H1 (cell line): ENCODE measurements around the gene FABP7. TPM values are rescaled to one million over a fixed set of nuclear protein-coding genes. Genes with fewer than 3 reads are reported as not detected.

Experiments used
- CTCF ChIA-PET: fragments of 300-600 bp; sonication (Branson Sonifier 250); formaldehyde crosslinking; loops from one replicate; lab custom pipeline; 2021; ENCODE audit not compliant: partially characterized antibody; lab: Charles Lee
- POLR2A ChIA-PET: fragments of 300-600 bp; sonication (Branson Sonifier 250); formaldehyde crosslinking; loops from one replicate; lab custom pipeline; 2021; ENCODE audit warnings: inconsistent platforms; ENCODE audit not compliant: partially characterized antibody; lab: Charles Lee
- DNase-seq, 2 experiments: peaks; one replicate each; pipeline versions ENCODE4 v3.0.0 to v3.0.0-alpha.2; 2010 to 2022; ENCODE audit warnings: low spot score in 2 of 2, low read depth in 1 of 2, mixed read lengths in 1 of 2
- FAIRE-seq: peaks from 2 replicates; lab custom pipeline; 2011; peaks lifted over from hg19 to GRCh38; lab: Jason Lieb, UNC
- H2AFZ ChIP-seq: 2 replicates; pipeline ENCODE4 v1.8.1; 2012; ENCODE audit warnings: low read length, inconsistent platforms
- H2AK5ac ChIP-seq: 2 replicates; pipeline ENCODE4 v1.6.1; 2013; ENCODE audit warnings: low read depth, low read length
- H2BK120ac ChIP-seq: replicated peaks from 2 replicates; pipeline ENCODE3; 2013; ENCODE audit warnings: low read depth, low read length, inconsistent platforms
- H2BK12ac ChIP-seq: 2 replicates; pipeline ENCODE4 v1.6.1; 2013; ENCODE audit warnings: low read depth, low read length
- H2BK15ac ChIP-seq: 2 replicates; pipeline ENCODE4 v1.6.1; 2013; ENCODE audit warnings: low read length
- H2BK20ac ChIP-seq: 2 replicates; pipeline ENCODE4 v1.6.1; 2013; ENCODE audit warnings: low read length
- H2BK5ac ChIP-seq: 2 replicates; pipeline ENCODE4 v1.6.1; 2013; ENCODE audit warnings: low read depth, low read length
- H3K14ac ChIP-seq: 2 replicates; pipeline ENCODE4 v1.6.1; 2013; ENCODE audit warnings: inconsistent platforms; ENCODE audit not compliant: insufficient read length
- H3K18ac ChIP-seq: 2 replicates; pipeline ENCODE4 v1.6.1; 2013; ENCODE audit warnings: low read length; ENCODE audit errors: extremely low read depth
- H3K23ac ChIP-seq: 2 replicates; pipeline ENCODE4 v1.6.1; 2013; ENCODE audit warnings: inconsistent platforms; ENCODE audit not compliant: insufficient read length
- H3K23me2 ChIP-seq: 2 replicates; pipeline ENCODE4 v1.6.1; 2013; ENCODE audit warnings: low read depth, low read length
- H3K27ac ChIP-seq: 2 replicates; pipeline ENCODE4 v1.6.1; 2011; ENCODE audit warnings: low read depth, low read length, inconsistent platforms
- H3K27me3 ChIP-seq, 4 experiments: replicated peaks in 1 of 4; 1 replicate in 1 of 4; 2 replicates in 3 of 4; pipeline versions ENCODE4 v1.6.1 to v1.8.1; 2011 to 2013; ENCODE audit warnings: low read length in 3 of 4, mild to moderate bottlenecking in 3 of 4, inconsistent platforms in 2 of 4, mixed read lengths in 2 of 4, moderate library complexity in 1 of 4; ENCODE audit not compliant: control insufficient read depth in 3 of 4, insufficient read depth in 3 of 4; ENCODE audit errors: extremely low read depth in 1 of 4
- H3K36me3 ChIP-seq, 4 experiments: 2 replicates each; pipeline versions ENCODE4 v1.6.1 to v1.8.1; 2011 to 2013; ENCODE audit warnings: mild to moderate bottlenecking in 4 of 4, low read length in 3 of 4, moderate library complexity in 2 of 4, control low read depth in 1 of 4, inconsistent platforms in 1 of 4; ENCODE audit not compliant: insufficient read depth in 4 of 4, control insufficient read depth in 2 of 4
- H3K4ac ChIP-seq: replicated peaks from 2 replicates; pipeline ENCODE3; 2013; ENCODE audit warnings: low read length, low read depth, mixed read lengths, inconsistent platforms; ENCODE audit not compliant: insufficient read length
- H3K4me1 ChIP-seq, 4 experiments: replicated peaks in 1 of 4; 1 replicate in 1 of 4; 2 replicates in 3 of 4; pipeline versions ENCODE4 v1.6.1 to v1.8.1; 2011 to 2013; ENCODE audit warnings: low read length in 3 of 4, inconsistent platforms in 2 of 4, mixed read lengths in 1 of 4; ENCODE audit not compliant: insufficient read depth in 4 of 4, control insufficient read depth in 3 of 4
- H3K4me2 ChIP-seq, 2 experiments: 2 replicates each; pipeline versions ENCODE4 v1.6.1 to v1.8.1; 2011 to 2013; ENCODE audit warnings: low read depth in 2 of 2, low read length in 2 of 2, control low read depth in 1 of 2, inconsistent platforms in 1 of 2, mild to moderate bottlenecking in 1 of 2; ENCODE audit not compliant: insufficient read depth in 1 of 2
- H3K4me3 ChIP-seq, 4 experiments: fragments of 200-600, 300-600 bp in 1 of 4; sonication (generic), shearing (Covaris generic), sonication (Bioruptor Twin) in 1 of 4; 2 replicates each; pipeline versions ENCODE4 v1.5.1 to v1.8.1; 2011 to 2016; ENCODE audit warnings: low read length in 4 of 4, low read depth in 3 of 4, control low read depth in 2 of 4, inconsistent platforms in 2 of 4, mild to moderate bottlenecking in 2 of 4, mixed read lengths in 1 of 4, moderate library complexity in 1 of 4; ENCODE audit not compliant: insufficient read depth in 2 of 4; ENCODE audit errors: extremely low read depth in 1 of 4
- H3K56ac ChIP-seq: replicated peaks from 2 replicates; pipeline ENCODE3; 2013; ENCODE audit warnings: low read depth, mild to moderate bottlenecking, mixed read lengths, low read length, inconsistent platforms; ENCODE audit not compliant: insufficient read length
- H3K79me1 ChIP-seq: 2 replicates; pipeline ENCODE4 v1.6.1; 2013; ENCODE audit warnings: low read depth, low read length, control low read depth
- H3K79me2 ChIP-seq, 2 experiments: 2 replicates each; pipeline versions ENCODE4 v1.6.1 to v1.8.1; 2012 to 2013; ENCODE audit warnings: low read length in 2 of 2, mild to moderate bottlenecking in 2 of 2, inconsistent platforms in 1 of 2; ENCODE audit not compliant: insufficient read depth in 2 of 2, control insufficient read depth in 1 of 2
- H3K9ac ChIP-seq, 4 experiments: replicated peaks in 1 of 4; 1 replicate in 1 of 4; 2 replicates in 3 of 4; pipeline versions ENCODE4 v1.6.1 to v1.8.1; 2011 to 2013; ENCODE audit warnings: low read depth in 3 of 4, low read length in 3 of 4, control low read depth in 2 of 4, mild to moderate bottlenecking in 2 of 4, moderate library complexity in 2 of 4, inconsistent platforms in 1 of 4; ENCODE audit errors: extremely low read depth in 1 of 4
- H3K9me3 ChIP-seq, 2 experiments: 2 replicates each; pipeline versions ENCODE4 v1.6.1 to v1.8.1; 2012 to 2013; ENCODE audit warnings: mild to moderate bottlenecking in 2 of 2, moderate library complexity in 2 of 2, control low read depth in 1 of 2, inconsistent platforms in 1 of 2, low read depth in 1 of 2, low read length in 1 of 2, mixed read lengths in 1 of 2; ENCODE audit not compliant: insufficient read depth in 2 of 2
- H4K20me1 ChIP-seq, 2 experiments: replicated peaks in 1 of 2; 2 replicates each; pipeline versions ENCODE3 to v1.8.1; 2011 to 2013; ENCODE audit warnings: inconsistent platforms in 2 of 2, low read length in 2 of 2, mild to moderate bottlenecking in 1 of 2; ENCODE audit not compliant: insufficient read depth in 2 of 2, control insufficient read depth in 1 of 2
- H4K5ac ChIP-seq: 2 replicates; pipeline ENCODE4 v1.6.1; 2013; ENCODE audit warnings: low read length, low read depth, mixed read lengths, inconsistent platforms; ENCODE audit not compliant: insufficient read length
- H4K8ac ChIP-seq: 2 replicates; pipeline ENCODE4 v1.8.0; 2013; ENCODE audit warnings: mild to moderate bottlenecking, moderate library complexity, low read length, inconsistent platforms; ENCODE audit not compliant: insufficient read depth; ENCODE audit errors: extremely low read depth
- H4K91ac ChIP-seq: replicated peaks from 2 replicates; pipeline ENCODE3; 2013; ENCODE audit warnings: low read length, mixed read lengths, inconsistent platforms; ENCODE audit not compliant: insufficient read length
- ATF2 ChIP-seq: IDR thresholded peaks from 2 replicates; pipeline ENCODE4 v1.6.1; 2012; ENCODE audit warnings: low read length, inconsistent platforms
- BACH1 ChIP-seq: IDR thresholded peaks from 2 replicates; pipeline ENCODE4 v1.6.1; 2012; ENCODE audit warnings: low read length, improper control_type of control experiment
- JUND ChIP-seq: IDR thresholded peaks from 2 replicates; pipeline ENCODE4 v1.6.1; 2011; ENCODE audit warnings: mild to moderate bottlenecking, improper control_type of control experiment, low read length
- NRF1 ChIP-seq: IDR thresholded peaks from 2 replicates; pipeline ENCODE4 v1.6.1; 2011; ENCODE audit warnings: mild to moderate bottlenecking, low read depth, low read length, improper control_type of control experiment
- PHF8 ChIP-seq: fragments of 200-600 bp; sonication (generic); conservative IDR thresholded peaks from 2 replicates; pipeline ENCODE4 v1.7.1; 2012; ENCODE audit warnings: low read depth, mild to moderate bottlenecking, inconsistent platforms, low read length, moderate library complexity
- POLR2A ChIP-seq, 2 experiments: IDR thresholded peaks; 1 replicate in 1 of 2; 2 replicates in 1 of 2; pipeline ENCODE4 v1.6.1; 2011; ENCODE audit warnings: low read depth in 2 of 2, low read length in 2 of 2, mild to moderate bottlenecking in 2 of 2; ENCODE audit errors: control extremely low read depth in 1 of 2
- RBBP5 ChIP-seq: IDR thresholded peaks from 2 replicates; pipeline ENCODE4 v1.7.1; 2012; ENCODE audit warnings: low read depth, mild to moderate bottlenecking, inconsistent platforms, low read length, moderate library complexity, borderline replicate concordance
- RFX5 ChIP-seq: IDR thresholded peaks from 2 replicates; pipeline ENCODE4 v1.6.1; 2011; ENCODE audit warnings: low read depth, low read length, improper control_type of control experiment, borderline replicate concordance
- SAP30 ChIP-seq: fragments of 300-600 bp; sonication (generic); IDR thresholded peaks from 2 replicates; pipeline ENCODE4 v1.7.1; 2012; ENCODE audit warnings: low read length, moderate library complexity, mild to moderate bottlenecking, inconsistent platforms; ENCODE audit not compliant: insufficient read depth, insufficient replicate concordance
- SP1 ChIP-seq: IDR thresholded peaks from 2 replicates; pipeline ENCODE4 v1.6.1; 2011; ENCODE audit warnings: low read depth, low read length
- TAF7 ChIP-seq: optimal IDR thresholded peaks from 2 replicates; pipeline ENCODE3; 2011; ENCODE audit warnings: low read depth, mild to moderate bottlenecking, inconsistent platforms, low read length, moderate library complexity, borderline replicate concordance
- USF2 ChIP-seq: IDR thresholded peaks from 2 replicates; pipeline ENCODE4 v1.6.1; 2011; ENCODE audit warnings: low read length, improper control_type of control experiment
- WGBS, 2 experiments: shearing (Covaris generic) in 1 of 2; methylation state at CpG; one replicate each; pipeline versions ENCODE4 v1.1.6 to v1.1.7; 2013 to 2015; ENCODE audit warnings: low lambda C conversion rate in 2 of 2, mixed read lengths in 2 of 2, inconsistent platforms in 1 of 2, low coverage in 1 of 2, missing lambda C conversion rate in 1 of 2; ENCODE audit not compliant: insufficient replicate concordance in 2 of 2, insufficient coverage in 1 of 2, insufficient read length in 1 of 2; ENCODE audit errors: extremely low coverage in 1 of 2, missing lambda C conversion rate in 1 of 2; 5-methylcytosine and 5-hydroxymethylcytosine counted together
- polyA plus RNA-seq, 7 experiments: library from polyadenylated mRNA; depleted of rRNA in 3 of 7; stranded (reverse) in 5 of 7; unstranded in 2 of 7; fragments of >200 nt in 5 of 7; fragments of 200-250 nt in 2 of 7; gene quantifications; 1 replicate in 5 of 7; 2 replicates in 1 of 7; 4 replicates in 1 of 7; pipeline versions ENCODE4 v1.2.1 to v1.2.3, GENCODE V29; 2011 to 2013; ENCODE audit warnings: missing spikeins in 2 of 7, mixed read lengths in 2 of 7
- total RNA-seq: library from RNA; stranded (reverse); fragmentation: NEBNext Ultra II Directional; extraction: Animal tissue kit (Norgen Biotek cat#: 25700); gene quantifications from 2 replicates; pipeline ENCODE4 v1.2.1, GENCODE V29; 2021

The FABP7 gene
- total and polyA plus RNA-seq, 2 of the 8 experiments (the other 6 are each of a cell fraction or from before 2014, with no cell fraction given) = 10.6 to 13.1 TPM

- no peak for FAIRE-seq
- 91% methylated on average over 3 of the region's 3 CpGs; no CpG with 5 or more reads in 1 of the 2 experiments for WGBS, 2 experiments
- no peak for TF ChIP-seq NRF1
- no peak for TF ChIP-seq ATF2
- no peak for TF ChIP-seq TAF7
- no peak for TF ChIP-seq POLR2A (IDR thresholded peaks at IDR 0.05; ENCODE audit: control extremely low read depth in 1 of 2, low read depth in 2 of 2, low read length in 2 of 2)
- no peak for TF ChIP-seq SP1
- TF ChIP-seq BACH1 = no peak
- no peak for TF ChIP-seq SAP30
- TF ChIP-seq USF2 = no peak
- no peak for TF ChIP-seq RBBP5
- no peak for TF ChIP-seq PHF8
- no peak for TF ChIP-seq JUND
- TF ChIP-seq RFX5 = no peak
Observed at GRCh38 chr6:122797537-122797936, 18.0 kb downstream of the FABP7 start.

More at GRCh38 chr6:122797537-122797936, 18.0 kb downstream of the FABP7 start:
- H3K27me3 ChIP-seq = no peaks in the 10 kb centered on the region
- no peak overlapping the region for H2AK5ac ChIP-seq
- no peak overlapping the region for H3K18ac ChIP-seq
- no peak overlapping the region for H2BK120ac ChIP-seq
- no peak for DNase-seq
- H3K79me1 ChIP-seq = no peaks in the 10 kb centered on the region
- no peaks in the 10 kb centered on the region for H3K23me2 ChIP-seq
- no peak overlapping the region for H2BK12ac ChIP-seq
- POLR2A ChIA-PET = no interaction called here
- no peaks in the 10 kb centered on the region; a peak in 1 of 8 replicates for H3K36me3 ChIP-seq
- no peak overlapping the region for H4K91ac ChIP-seq
- no peaks in the 10 kb centered on the region for H3K79me2 ChIP-seq
- H2BK15ac ChIP-seq = no peak overlapping the region
- no peak overlapping the region for H3K4me2 ChIP-seq
- H4K8ac ChIP-seq = no peak overlapping the region
- no peak overlapping the region for H3K14ac ChIP-seq
- no peak overlapping the region for H3K27ac ChIP-seq
- no peak overlapping the region for H3K23ac ChIP-seq
- H3K4me3 ChIP-seq = no peak overlapping the region
- no peak overlapping the region for H3K4ac ChIP-seq
- H3K56ac ChIP-seq = no peak overlapping the region
- no peak overlapping the region for H3K9ac ChIP-seq
- H2AFZ ChIP-seq = no peak overlapping the region
- no peaks in the 10 kb centered on the region for H3K9me3 ChIP-seq
- no peaks in the 10 kb centered on the region for H4K20me1 ChIP-seq
- H3K4me1 ChIP-seq = no peaks in the 10 kb centered on the region
- no peak overlapping the region for H2BK5ac ChIP-seq
- H2BK20ac ChIP-seq = no peak overlapping the region
- CTCF ChIA-PET = interaction anchor here (1.3 to 5.0 kb wide), 8 partner anchors 7 to 67 kb away, joined by 3 to 26 read pairs (median 4); partner anchors contain the start of gene SMPDL3A
- no peak overlapping the region for H4K5ac ChIP-seq
